ENCODE measurements around the gene HAX1. TPM values are rescaled to one million over a fixed set of nuclear protein-coding genes. Genes with fewer than 3 reads are reported as not detected.
A peak's percentile ranks its signal among the peaks of the same experiment; 100 is the strongest.
"Not testable (repeated sequence)": the region's sequence is repeated elsewhere in the genome, so short reads cannot be mapped to it uniquely, and the experiment has no call there.

The HAX1 gene
- 100 to 1,000 TPM; 110 to 119 TPM for total RNA-seq

DNA sequence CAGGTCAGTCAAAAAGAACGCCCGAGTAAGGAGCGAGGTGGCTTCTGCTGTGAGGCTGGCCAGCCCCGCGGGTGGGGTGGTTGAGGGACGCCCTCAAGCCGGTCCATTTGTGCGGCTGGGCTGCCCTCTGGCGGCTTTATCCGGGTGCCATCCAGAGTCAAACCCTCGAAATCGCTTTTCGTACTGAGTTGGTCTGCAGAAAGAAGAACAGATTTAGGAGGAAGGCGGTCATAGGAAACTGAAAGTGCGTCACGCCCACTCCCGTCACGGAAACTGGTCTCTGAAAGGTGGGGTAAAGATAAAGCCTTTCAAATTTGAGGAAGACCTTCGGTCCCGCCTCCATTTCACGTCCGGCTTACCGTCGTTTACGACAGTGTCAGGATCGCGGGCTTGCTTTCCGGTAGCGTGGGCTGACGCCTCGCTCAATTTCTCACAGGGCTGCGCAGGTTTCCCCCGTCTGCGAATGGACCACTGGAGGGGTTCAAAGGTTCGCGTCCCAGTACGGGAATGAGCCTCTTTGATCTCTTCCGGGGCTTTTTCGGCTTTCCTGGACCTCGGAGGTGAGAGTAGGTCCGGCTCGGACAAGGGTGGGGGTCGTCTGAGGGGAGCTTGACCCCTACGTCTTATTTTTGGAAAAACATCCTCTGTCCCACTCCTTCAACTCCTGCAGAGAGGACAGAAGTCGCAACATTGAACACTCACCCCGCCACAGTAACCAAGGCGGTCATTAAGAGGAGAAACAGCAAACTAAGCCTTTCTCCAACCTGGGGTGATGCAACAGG is at the start of gene HAX1:
Gene HAX1, plus strand, starts transcription at position 413 of the 782 bp plus-strand sequence. Its CDS starts 95 bp downstream, at position 508.
- CTCF ChIA-PET, result interaction anchor here (0.6 to 5.9 kb wide), 28 partner anchors 9 to 286 kb away, joined by 3 to 60 read pairs (median 4); partner anchors contain the start of genes ATP8B2, RAB13 and TPM3
- Mint-ChIP-seq H3K27me3 (ENCODE audit: low read depth) (no peaks in the 10 kb centered on the region), H3K4me1 (ENCODE audit: low read depth) (peaks cover 41% of the 10 kb centered on the region), H3K27ac (peak within 1 kb of the TSS; percentile 96), H3K9me3 (ENCODE audit: insufficient read depth) (no peaks in the 10 kb centered on the region), H3K36me3 (ENCODE audit: low read depth) (peaks cover 52% of the 10 kb centered on the region), H3K4me3 (peak within 1 kb of the TSS; percentile 97)
- DNase-seq (peak; percentile 99), ATAC-seq (peak; percentile 96)
- POLR2A ChIA-PET, result interaction anchor here (0.6 to 1.6 kb wide), 9 partner anchors 9 to 328 kb away, joined by 3 to 5 read pairs (median 4); partner anchors contain the start of gene RPS27

DNA sequence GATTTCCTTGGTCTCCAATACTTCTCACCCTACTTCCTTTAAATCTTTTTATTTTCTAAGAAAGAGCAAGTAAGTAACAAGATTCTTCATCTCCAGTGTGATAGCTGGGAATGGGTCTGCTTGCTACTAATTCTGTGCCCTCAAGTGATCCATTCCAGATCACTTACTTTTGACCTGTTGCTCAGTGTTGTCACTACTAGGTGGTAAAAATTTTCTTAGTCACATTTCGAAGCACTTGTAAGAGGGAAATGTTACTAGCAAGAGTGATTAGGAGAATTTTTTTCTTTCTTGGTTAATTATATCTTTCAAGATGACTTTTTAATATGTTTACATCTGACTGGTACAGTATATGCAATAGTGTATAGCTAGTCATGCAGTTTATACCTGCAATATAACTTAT is 49.5 kb upstream of the HAX1 start:
- H3K9me3 Mint-ChIP-seq (ENCODE audit: insufficient read depth), result peaks cover 9% of the 10 kb centered on the region
- peaks cover 83% of the 10 kb centered on the region for H3K36me3 Mint-ChIP-seq (ENCODE audit: low read depth)
- peak overlapping the region; percentile 40 for H3K27ac Mint-ChIP-seq
- peak overlapping the region; percentile 99 for H3K4me3 Mint-ChIP-seq
- POLR2A ChIA-PET, result interaction anchor here (0.6 to 2.5 kb wide), 3 partner anchors 21 to 65 kb away, joined by 3 to 9 read pairs (median 7); no protein-coding TSS in a partner anchor
- H3K27me3 Mint-ChIP-seq (ENCODE audit: low read depth), result no peaks in the 10 kb centered on the region
- ATAC-seq, result no peak
- DNase-seq, result no peak
- peaks cover 57% of the 10 kb centered on the region for H3K4me1 Mint-ChIP-seq (ENCODE audit: low read depth)
- CTCF ChIA-PET, result interaction anchor here (0.8 to 3.6 kb wide), 8 partner anchors 11 to 113 kb away, joined by 3 to 17 read pairs (median 3); no protein-coding TSS in a partner anchor

DNA sequence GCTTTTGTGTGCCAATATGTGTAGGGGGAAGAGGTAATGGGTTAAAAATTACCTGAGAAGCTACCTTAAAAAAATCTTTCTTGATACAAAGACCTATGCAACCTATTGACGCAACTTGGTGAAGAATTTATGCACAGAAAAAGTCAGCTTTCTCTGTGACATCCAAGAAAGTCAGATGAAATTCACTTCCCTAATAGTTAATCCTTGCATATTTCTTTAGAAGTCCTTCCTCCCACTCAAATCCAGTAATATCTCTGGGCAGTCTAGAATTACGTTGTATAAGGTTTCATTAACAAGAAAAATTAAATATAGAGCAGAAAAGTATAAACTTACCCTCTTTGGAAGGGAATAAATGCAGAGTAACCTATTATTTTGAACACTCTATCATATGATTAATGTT is 48.8 kb upstream of the HAX1 start:
- no peak for ATAC-seq
- POLR2A ChIA-PET, result no interaction called here
- Mint-ChIP-seq H3K4me3 (no peak overlapping the region), H3K27me3 (ENCODE audit: low read depth) (no peaks in the 10 kb centered on the region), H3K4me1 (ENCODE audit: low read depth) (peaks cover 50% of the 10 kb centered on the region), H3K27ac (no peak overlapping the region), H3K9me3 (ENCODE audit: insufficient read depth) (peaks cover 9% of the 10 kb centered on the region), H3K36me3 (ENCODE audit: low read depth) (peaks cover 82% of the 10 kb centered on the region)
- CTCF ChIA-PET, result interaction anchor here (1.0 to 3.6 kb wide), 6 partner anchors 11 to 112 kb away, joined by 3 to 17 read pairs (median 4); no protein-coding TSS in a partner anchor
- DNase-seq, result no peak

DNA sequence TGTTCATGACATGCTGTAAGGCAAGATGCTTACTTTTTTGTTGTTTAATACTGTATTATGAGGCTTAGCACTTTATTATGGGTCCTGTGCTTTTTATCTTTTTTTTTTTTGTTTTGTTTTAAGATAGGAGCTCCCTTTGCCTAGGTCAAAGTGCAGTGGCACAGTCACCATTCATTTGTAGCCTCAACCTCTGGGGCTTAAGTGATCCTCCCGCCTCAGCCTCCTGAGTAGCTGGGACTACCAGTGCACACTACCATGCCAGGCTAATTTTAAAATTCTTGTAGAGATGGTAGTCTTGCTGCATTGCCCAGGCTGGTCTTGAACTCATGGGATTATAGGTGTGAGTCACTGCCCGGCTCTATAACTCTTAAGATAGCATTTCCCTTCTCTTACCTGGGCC is 47.1 kb upstream of the HAX1 start:
- H3K9me3 Mint-ChIP-seq (ENCODE audit: insufficient read depth), result peaks cover 9% of the 10 kb centered on the region
- ATAC-seq (no peak), DNase-seq (no peak)
- H3K4me3 Mint-ChIP-seq, result no peak overlapping the region
- ChIA-PET CTCF (interaction anchor here (1.3 to 3.6 kb wide), 2 partner anchors 26 to 47 kb away, joined by 3 to 17 read pairs; no protein-coding TSS in a partner anchor), POLR2A (no interaction called here)
- H3K27ac Mint-ChIP-seq, result peak overlapping the region; percentile 20
- peaks cover 40% of the 10 kb centered on the region for H3K4me1 Mint-ChIP-seq (ENCODE audit: low read depth)
- H3K36me3 Mint-ChIP-seq (ENCODE audit: low read depth), result peaks cover 78% of the 10 kb centered on the region
- H3K27me3 Mint-ChIP-seq (ENCODE audit: low read depth), result no peaks in the 10 kb centered on the region

DNA sequence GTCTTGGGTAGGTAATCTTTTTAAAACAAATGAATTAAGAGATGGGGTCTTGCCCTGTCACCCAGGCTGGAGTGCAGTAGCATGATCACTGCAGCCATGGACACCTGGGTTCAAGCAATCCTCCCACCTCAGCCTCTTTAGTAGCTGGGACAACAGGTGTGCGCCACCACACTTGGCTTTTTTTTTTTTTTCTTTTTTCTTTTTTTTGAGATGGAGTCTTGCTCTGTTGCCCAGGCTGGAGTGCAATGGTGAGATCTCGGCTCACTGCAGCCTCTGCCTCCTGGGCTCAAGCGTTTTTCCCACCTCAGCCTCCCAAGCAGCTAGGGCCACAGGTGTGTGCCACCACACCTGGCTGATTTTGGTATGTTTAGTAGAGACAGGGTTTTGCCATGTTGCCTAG is 41.3 kb upstream of the HAX1 start:
- not testable (repeated sequence) for H3K4me1 Mint-ChIP-seq (ENCODE audit: low read depth); H3K27ac Mint-ChIP-seq; DNase-seq; H3K4me3 Mint-ChIP-seq; H3K9me3 Mint-ChIP-seq (ENCODE audit: insufficient read depth); H3K27me3 Mint-ChIP-seq (ENCODE audit: low read depth); ATAC-seq
- peaks cover 74% of the 10 kb centered on the region for H3K36me3 Mint-ChIP-seq (ENCODE audit: low read depth)
- ChIA-PET CTCF (interaction anchor here (1.5 kb wide), 1 partner anchor 32 kb away, joined by 5 read pairs; no protein-coding TSS in a partner anchor), POLR2A (interaction anchor here (1.0 kb wide), 1 partner anchor 10 kb away, joined by 3 read pairs; no protein-coding TSS in a partner anchor)

DNA sequence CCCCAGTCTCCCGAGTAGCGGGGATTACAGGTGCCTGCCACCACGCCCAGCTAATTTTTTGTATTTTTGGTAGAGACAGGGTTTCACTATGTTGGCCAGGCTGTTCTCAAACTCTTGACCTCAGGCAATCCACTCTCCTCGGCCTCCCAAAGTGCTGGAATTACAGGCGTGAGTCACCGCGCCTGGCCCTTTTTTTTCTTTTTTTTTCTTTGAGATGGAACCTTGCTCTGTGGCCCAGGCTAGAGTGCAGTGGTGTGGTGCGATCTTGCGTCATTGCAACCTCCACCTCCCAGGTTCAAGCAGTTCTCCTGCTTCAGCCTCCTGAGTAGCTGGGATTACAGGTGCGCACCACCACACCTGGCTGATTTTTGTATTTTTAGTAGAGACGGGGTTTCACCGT is 39.3 kb upstream of the HAX1 start:
- H3K9me3 Mint-ChIP-seq (ENCODE audit: insufficient read depth); H3K27ac Mint-ChIP-seq; DNase-seq; H3K27me3 Mint-ChIP-seq (ENCODE audit: low read depth); H3K4me1 Mint-ChIP-seq (ENCODE audit: low read depth); H3K4me3 Mint-ChIP-seq; CTCF ChIA-PET; ATAC-seq: not testable (repeated sequence)
- peaks cover 74% of the 10 kb centered on the region for H3K36me3 Mint-ChIP-seq (ENCODE audit: low read depth)
- POLR2A ChIA-PET, result interaction anchor here (0.9 kb wide), 1 partner anchor 12 kb away, joined by 4 read pairs; no protein-coding TSS in a partner anchor

DNA sequence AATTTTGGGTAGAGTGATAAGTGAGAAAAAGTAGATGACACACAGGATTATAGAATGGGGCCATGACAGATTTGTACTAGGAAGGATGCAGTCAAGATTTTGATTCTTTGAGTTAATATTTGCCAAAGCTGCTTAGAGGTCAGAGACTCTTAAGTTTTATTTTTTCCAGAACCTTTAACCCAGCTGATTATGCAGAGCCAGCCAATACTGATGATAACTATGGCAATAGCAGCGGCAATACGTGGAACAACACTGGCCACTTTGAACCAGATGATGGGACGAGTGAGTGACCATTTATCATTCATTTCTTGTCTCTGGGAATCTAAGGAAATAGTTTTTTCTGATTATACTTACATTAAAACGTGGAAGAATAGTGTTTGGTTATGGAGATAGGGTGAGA is 35.6 kb upstream of the HAX1 start:
- Mint-ChIP-seq H3K9me3 (ENCODE audit: insufficient read depth) (no peaks in the 10 kb centered on the region), H3K36me3 (ENCODE audit: low read depth) (peaks cover 78% of the 10 kb centered on the region), H3K4me1 (ENCODE audit: low read depth) (peaks cover 10% of the 10 kb centered on the region), H3K4me3 (no peak overlapping the region), H3K27ac (no peak overlapping the region), H3K27me3 (ENCODE audit: low read depth) (no peaks in the 10 kb centered on the region)
- ChIA-PET CTCF (no interaction called here), POLR2A (interaction anchor here (0.5 kb wide), 1 partner anchor 54 kb away, joined by 4 read pairs; no protein-coding TSS in a partner anchor)
- ATAC-seq, result no peak
- no peak for DNase-seq

DNA sequence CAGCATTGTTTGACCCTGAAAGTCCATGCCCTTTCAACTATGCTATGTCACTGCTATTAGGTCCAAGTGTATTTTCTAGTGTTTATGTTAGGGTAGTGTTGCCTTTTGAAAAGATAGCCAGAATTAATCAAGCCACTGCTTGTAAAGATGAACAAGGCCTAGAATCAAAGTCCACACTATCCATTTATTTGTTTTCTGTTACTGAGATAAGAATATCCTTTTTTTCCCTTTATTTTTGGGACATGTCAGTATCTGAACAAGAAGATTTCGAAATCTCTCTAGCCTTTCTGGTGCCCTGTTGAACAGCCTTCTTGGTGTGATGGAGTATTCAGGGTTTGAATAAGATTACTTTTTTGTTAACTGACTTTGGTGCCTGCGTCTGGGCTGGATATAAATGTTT is 35.0 kb upstream of the HAX1 start:
- Mint-ChIP-seq H3K4me3 (no peak overlapping the region), H3K27ac (no peak overlapping the region), H3K36me3 (ENCODE audit: low read depth) (peaks cover 78% of the 10 kb centered on the region), H3K27me3 (ENCODE audit: low read depth) (no peaks in the 10 kb centered on the region), H3K9me3 (ENCODE audit: insufficient read depth) (no peaks in the 10 kb centered on the region), H3K4me1 (ENCODE audit: low read depth) (peaks cover 10% of the 10 kb centered on the region)
- ChIA-PET CTCF (interaction anchor here (1.0 kb wide), 1 partner anchor 34 kb away, joined by 3 read pairs; no protein-coding TSS in a partner anchor), POLR2A (no interaction called here)
- DNase-seq (no peak), ATAC-seq (no peak)

DNA sequence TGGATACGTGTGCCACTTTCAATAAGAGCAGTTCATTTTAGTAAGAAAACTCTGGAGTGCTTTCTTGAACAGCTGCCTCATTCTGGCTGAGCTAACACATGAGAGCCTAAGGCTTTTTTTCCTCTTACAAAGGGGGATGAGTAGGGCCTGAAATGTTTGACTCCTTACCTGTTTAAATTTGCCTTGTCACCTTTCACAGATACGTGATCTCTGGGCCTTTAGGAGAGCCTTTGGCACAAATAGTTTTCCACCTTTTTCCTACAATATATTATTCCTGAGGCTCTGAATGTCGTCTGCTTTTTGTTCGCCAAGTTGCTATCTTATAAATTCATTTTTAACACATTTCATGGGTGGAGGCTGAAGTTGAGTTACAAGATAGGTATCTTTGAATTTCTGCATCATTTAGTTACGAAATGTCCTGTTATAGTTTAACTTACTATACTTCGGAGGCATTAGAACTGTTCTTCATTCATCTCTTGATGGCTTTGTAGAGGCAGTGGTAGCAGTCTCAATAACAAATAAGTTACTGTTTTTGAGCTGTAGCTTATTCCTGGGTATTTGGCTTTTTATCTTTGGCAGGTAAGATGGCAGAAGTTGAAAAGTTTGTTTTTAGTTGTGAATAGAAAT is 34.4 kb upstream of the HAX1 start:
- CTCF ChIA-PET, result interaction anchor here (1.0 to 1.5 kb wide), 3 partner anchors 34 to 97 kb away, joined by 3 to 9 read pairs (median 3); no protein-coding TSS in a partner anchor
- H3K9me3 Mint-ChIP-seq (ENCODE audit: insufficient read depth), result no peaks in the 10 kb centered on the region

DNA sequence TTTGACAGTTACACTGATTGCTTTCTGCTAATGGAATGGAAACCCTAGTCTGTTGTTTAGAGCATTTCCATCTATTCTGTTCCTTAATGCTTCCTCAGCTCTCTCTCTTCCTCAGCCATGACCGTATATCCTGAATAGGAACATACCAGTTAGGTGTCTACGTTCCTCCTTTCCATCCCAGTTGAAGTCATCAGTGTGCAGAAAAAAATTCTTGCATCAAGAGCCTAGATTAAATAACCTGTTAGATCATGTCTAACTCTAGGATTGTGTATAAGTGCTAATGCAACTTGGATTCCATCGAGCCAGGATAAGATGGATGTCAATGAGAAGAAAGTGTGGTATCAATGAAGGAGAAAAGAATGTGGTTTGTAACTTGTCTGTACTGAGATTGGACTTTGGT is 32.9 kb upstream of the HAX1 start:
- Mint-ChIP-seq H3K27ac (peak overlapping the region; percentile 3), H3K4me1 (ENCODE audit: low read depth) (peaks cover 10% of the 10 kb centered on the region), H3K9me3 (ENCODE audit: insufficient read depth) (no peaks in the 10 kb centered on the region), H3K27me3 (ENCODE audit: low read depth) (no peaks in the 10 kb centered on the region), H3K36me3 (ENCODE audit: low read depth) (peaks cover 84% of the 10 kb centered on the region), H3K4me3 (no peak overlapping the region)
- ChIA-PET CTCF (interaction anchor here (1.5 kb wide), 1 partner anchor 40 kb away, joined by 9 read pairs; no protein-coding TSS in a partner anchor), POLR2A (interaction anchor here (0.7 to 1.0 kb wide), 2 partner anchors 19 to 97 kb away, joined by 3 to 5 read pairs; a partner anchor contains a TSS)
- no peak for DNase-seq
- ATAC-seq, result no peak

More for the DNA sequence above, 34.4 kb upstream of the HAX1 start:
- Mint-ChIP-seq H3K36me3 (ENCODE audit: low read depth) (peaks cover 83% of the 10 kb centered on the region), H3K27ac (no peak overlapping the region), H3K4me1 (ENCODE audit: low read depth) (peaks cover 10% of the 10 kb centered on the region), H3K4me3 (no peak overlapping the region), H3K27me3 (ENCODE audit: low read depth) (no peaks in the 10 kb centered on the region)
- no peak for DNase-seq
- ATAC-seq, result no peak
- POLR2A ChIA-PET, result no interaction called here

DNA sequence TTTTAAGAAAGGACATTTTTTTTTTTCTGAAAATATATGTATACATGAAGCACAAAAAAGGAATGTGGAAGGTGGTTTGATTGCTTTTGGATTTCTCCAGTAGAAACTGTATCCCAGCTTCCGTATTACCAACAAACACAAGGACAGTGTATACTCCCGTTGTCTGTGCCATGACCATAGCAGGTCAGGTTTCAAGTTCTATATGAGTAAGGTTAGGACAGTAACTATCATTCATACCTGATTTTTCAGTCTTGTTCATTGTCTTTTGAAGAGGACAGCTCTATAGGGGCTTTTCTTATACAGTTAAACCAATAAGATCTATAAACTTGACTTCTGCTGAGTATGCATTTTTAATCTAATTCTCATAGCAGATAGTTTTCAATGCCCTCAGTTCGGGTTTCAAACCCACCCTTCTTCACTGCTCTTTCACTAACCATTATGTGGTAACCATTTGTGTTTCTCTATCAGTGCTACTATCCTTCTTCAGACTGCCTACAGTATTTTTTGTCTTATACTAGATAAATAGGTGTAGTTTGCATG is 32.1 kb upstream of the HAX1 start:
- ChIA-PET POLR2A (interaction anchor here (0.6 to 0.7 kb wide), 3 partner anchors 96 to 185 kb away, joined by 3 to 5 read pairs (median 4); no protein-coding TSS in a partner anchor), CTCF (no interaction called here)
- Mint-ChIP-seq H3K9me3 (ENCODE audit: insufficient read depth) (no peaks in the 10 kb centered on the region), H3K4me3 (no peak overlapping the region), H3K27ac (peak overlapping the region; percentile 32), H3K4me1 (ENCODE audit: low read depth) (peaks cover 10% of the 10 kb centered on the region), H3K36me3 (ENCODE audit: low read depth) (peaks cover 79% of the 10 kb centered on the region), H3K27me3 (ENCODE audit: low read depth) (no peaks in the 10 kb centered on the region)
- no peak for ATAC-seq
- DNase-seq, result no peak

All from activated CD8-positive, alpha-beta T cell treated with anti-CD3 and anti-CD28 coated beads, Interleukin-2, amount 10 ng/mL, durations not matched to agents 7 days and 5 days (primary cell).